ENCODE results near the gene KIRREL2.
"Not testable (repeated sequence)": the region's sequence is repeated elsewhere in the genome, so short reads cannot be mapped to it uniquely, and the experiment has no call there.

Gene KIRREL2

DNA sequence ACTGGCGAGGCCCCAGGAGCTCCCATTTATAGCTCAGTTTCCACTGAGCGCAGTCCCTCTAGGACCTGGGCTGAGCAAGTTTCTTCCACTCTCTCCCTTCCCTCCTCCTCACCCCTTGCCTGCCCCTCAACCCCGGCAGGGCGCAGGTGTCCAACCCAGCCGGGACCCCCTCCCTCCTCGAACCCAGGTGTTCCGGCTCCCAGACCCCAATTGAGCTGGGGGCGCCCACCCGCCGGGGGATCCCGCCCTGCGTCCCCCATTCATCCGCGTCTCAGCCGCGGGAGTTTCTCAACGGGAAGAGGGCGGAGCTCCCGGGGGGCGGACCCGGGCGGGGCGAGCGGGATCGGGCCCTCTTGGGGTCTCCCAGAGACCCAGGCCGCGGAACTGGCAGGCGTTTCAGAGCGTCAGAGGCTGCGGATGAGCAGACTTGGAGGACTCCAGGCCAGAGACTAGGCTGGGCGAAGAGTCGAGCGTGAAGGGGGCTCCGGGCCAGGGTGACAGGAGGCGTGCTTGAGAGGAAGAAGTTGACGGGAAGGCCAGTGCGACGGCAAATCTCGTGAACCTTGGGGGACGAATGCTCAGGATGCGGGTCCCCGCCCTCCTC, at the start of gene KIRREL2:
Gene KIRREL2, plus strand, starts transcription at position 366 of the 604 bp plus-strand sequence. Its CDS starts 209 bp downstream, at position 575.
- no peak for DNase-seq

- DNase-seq: no peak
Observed at GRCh38 chr19:35807633-35808032, 49.1 kb upstream of the KIRREL2 start.

- DNase-seq: no peak
Observed at GRCh38 chr19:35811317-35812219, 45.1 kb upstream of the KIRREL2 start.

- DNase-seq: no peak
Observed at GRCh38 chr19:35812220-35813042, 44.3 kb upstream of the KIRREL2 start, which contains the start of gene PRODH2. TSS of gene PRODH2 (minus strand) at chr19:35812845. CDS start at chr19:35812805, 40 bp downstream.

GRCh38 chr19:35813043-35813890, 43.4 kb upstream of the KIRREL2 start:
- no peak for DNase-seq

- peak; percentile 20 for DNase-seq
Observed at GRCh38 chr19:35816262-35816661, 40.4 kb upstream of the KIRREL2 start.

DNA sequence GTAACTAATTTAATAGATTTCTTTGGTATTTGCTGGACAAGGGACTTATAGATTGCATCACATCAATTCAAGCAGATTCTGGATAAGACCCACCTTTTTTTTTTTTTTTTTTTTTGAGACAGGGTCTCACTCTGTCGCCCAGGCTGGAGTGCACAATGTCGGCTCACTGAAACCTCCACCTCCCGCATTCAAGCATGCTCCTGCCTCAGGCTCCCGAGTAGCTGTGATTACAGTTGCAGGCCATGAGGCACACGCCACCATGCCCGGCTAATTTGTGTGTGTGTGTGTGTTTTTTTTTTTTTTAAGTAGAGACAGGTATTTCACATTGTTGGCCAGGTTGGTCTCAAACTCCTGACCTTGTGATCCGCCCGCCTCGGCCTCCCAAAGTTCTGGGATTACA, 39.9 kb upstream of the KIRREL2 start:
- no peak for DNase-seq

GRCh38 chr19:35818445-35818844, 38.3 kb upstream of the KIRREL2 start:
- DNase-seq: no peak

- DNase-seq: no peak
Observed at GRCh38 chr19:35822579-35822978, 34.1 kb upstream of the KIRREL2 start.

DNA sequence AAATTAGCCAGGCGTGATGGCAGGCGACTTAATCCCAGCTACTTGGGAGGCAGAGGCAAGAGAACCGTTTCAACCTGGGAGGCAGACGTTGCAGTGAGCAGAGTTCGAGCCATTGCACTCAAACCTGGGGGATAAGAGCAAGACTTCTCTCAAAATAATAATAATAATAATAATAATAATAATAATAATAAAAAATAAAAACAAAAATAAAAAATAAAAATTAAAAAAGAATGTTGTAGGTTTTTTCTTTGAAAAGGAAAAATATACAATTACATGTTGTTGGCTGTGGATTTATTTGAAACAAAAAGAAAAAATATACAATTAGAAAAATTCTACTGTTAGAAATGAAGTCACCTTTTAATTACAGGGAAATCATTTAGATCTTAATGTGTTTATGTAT, 32.6 kb upstream of the KIRREL2 start:
- DNase-seq: no peak

GRCh38 chr19:35828692-35829301, 27.9 kb upstream of the KIRREL2 start:
- DNase-seq: no peak

GRCh38 chr19:35830986-35831385, 25.7 kb upstream of the KIRREL2 start:
- DNase-seq: no peak

DNA sequence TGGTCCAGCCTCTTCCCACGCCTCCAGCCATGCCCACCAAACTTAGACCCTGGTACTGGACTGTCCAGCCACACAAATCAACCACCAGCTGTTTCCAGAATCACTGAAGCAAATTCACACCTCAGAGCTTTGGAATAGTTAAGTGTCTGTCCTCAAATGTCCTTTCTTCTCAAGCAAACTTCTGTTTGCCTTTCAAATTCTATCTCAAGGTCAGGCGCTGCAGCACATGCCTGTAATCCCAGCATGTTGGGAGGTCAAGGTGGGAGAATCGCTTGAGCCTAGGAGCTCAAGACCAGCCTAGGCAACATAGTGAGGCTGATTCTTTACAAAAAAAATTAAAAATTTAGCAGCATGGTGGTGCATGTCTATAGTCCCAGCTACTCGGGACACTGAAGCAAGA, 24.7 kb upstream of the KIRREL2 start:
- DNase-seq: no peak

- no peak for DNase-seq
Observed at GRCh38 chr19:35833972-35834371, 22.7 kb upstream of the KIRREL2 start.

- not testable (repeated sequence) for DNase-seq
Observed at GRCh38 chr19:35836096-35836495, 20.6 kb upstream of the KIRREL2 start.

GRCh38 chr19:35841961-35842595, 14.6 kb upstream of the KIRREL2 start:
- no peak for DNase-seq

DNA sequence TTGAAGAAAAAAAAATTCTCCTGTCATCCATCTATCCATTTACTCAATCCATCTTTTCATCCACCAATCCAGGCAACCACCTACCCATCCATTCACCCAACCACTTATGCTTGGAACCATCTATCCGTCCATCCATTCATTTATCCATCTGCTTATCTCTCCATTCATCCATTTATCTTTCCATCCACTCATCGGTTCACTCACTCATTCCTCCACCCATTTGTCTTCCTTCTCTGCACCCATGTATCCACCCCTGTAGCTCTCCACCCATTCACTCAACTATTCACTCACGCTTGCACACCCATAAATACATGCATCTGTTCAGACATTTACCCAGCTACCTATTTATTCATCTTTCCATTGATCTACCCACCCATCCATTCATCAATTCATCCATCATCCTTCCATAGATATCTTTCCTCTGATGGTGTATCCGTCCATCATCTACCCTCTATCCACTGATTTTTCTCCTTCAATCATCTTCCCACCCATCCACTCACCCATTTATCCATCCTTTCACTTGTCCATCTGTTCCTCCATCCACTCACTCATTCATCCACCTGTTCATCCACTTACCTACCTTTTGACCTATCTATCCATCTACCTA, 13.9 kb upstream of the KIRREL2 start:
- no peak for DNase-seq

- DNase-seq: no peak
Observed at GRCh38 chr19:35843676-35844481, 12.8 kb upstream of the KIRREL2 start.

DNA sequence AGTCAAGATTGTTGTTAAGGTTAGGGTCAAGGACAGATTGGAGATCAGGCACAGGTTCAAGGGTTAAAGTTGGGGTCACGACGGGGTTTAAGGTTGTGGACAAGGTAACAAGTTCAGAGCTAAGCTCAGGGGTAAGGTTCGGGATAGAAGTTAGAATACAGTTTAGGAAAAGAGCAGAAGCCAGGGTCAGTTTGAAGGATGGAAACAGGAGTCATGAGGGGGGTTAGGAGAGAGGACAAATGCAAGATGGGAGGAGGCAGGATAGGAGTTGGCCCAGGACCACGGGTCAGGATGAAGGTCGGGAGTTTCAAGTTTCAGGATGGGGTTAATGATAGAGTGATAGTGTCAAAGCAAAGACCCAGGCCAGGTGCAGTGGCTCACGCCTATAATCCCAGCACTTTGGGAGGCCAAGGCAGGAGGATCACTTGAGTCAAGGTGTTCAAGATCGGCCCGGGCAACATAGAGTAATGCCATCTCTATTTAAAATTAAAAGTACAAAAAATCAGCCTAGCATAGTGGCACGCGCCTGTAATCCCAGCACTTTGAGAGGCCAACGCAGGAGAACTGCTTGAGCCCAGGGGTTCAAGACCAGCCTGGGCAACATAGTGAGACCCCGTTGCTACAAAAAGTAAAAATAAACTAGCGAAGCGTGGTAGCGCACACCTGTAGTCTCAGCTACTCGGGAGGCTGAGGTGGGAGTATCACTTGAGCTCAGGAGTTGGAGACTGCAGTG, 12.1 kb upstream of the KIRREL2 start:
- no peak for DNase-seq

Data from COR-L47 (cell line).